ENCODE measurements around the gene IL17REL. TPM values are rescaled to one million over a fixed set of nuclear protein-coding genes. Genes with fewer than 3 reads are reported as not detected.

Gene IL17REL
- total and polyA plus RNA-seq, 2 of the 13 experiments (the other 11 are each of a cell fraction or from before 2014, with no cell fraction given), result not detected

DNA sequence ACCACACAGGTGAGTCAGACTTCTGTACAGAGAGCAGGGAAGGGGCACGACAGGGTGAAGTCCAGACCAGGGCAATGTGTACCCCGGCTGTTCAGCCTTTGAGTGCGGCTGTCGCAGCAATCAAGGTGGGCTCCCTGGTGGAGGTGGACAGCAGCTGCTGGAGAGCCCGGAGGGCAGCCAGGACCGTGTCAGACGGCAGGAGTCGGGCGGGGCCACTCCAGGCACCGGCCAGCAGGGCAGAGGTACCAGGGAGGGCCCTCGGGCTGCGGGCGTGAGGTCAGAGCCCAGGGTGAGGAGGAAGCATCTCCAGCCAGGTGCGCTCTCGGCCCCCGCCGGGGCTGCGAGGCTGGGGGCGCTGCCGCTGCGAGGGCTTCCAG is 52.8 kb downstream of the IL17REL start (continued):
- TF ChIP-seq FUBP1 (CRISPR knock-in tag; IDR thresholded peaks at IDR 0.05; ENCODE audit: borderline replicate concordance) (no peak), ZSCAN31 (CRISPR knock-in tag; IDR thresholded peaks at IDR 0.05; ENCODE audit: low read depth) (no peak), NBN (conservative IDR thresholded peaks at IDR 0.05) (no peak), ZNF841 (CRISPR knock-in tag; IDR thresholded peaks at IDR 0.05; ENCODE audit: borderline replicate concordance) (no peak), KLF12 (CRISPR knock-in tag; IDR thresholded peaks at IDR 0.05; ENCODE audit: borderline replicate concordance) (no peak; the same call in 1 of the 2 replicates), ZGPAT (CRISPR knock-in tag; IDR thresholded peaks at IDR 0.05) (no peak), CCAR2 (optimal IDR thresholded peaks at IDR 0.05; ENCODE audit: low read depth, low read length) (no peak), ZNF552 (CRISPR knock-in tag; IDR thresholded peaks at IDR 0.05; ENCODE audit: borderline replicate concordance) (0 out of 2 replicates have a peak, but pooled peaks have one; percentile 42), CERS6 (CRISPR knock-in tag; IDR thresholded peaks at IDR 0.05) (no peak; the same call in 1 of the 2 replicates), RAD21 (CRISPR knock-in tag; IDR thresholded peaks at IDR 0.05) (peak; percentile 58), SRSF9 (IDR thresholded peaks at IDR 0.05; ENCODE audit: borderline replicate concordance, insufficient read depth, low read depth, low read length, poor library complexity, severe bottlenecking) (no peak), CAMTA2 (CRISPR knock-in tag; IDR thresholded peaks at IDR 0.05; ENCODE audit: borderline replicate concordance) (no peak), PRDM10 (CRISPR knock-in tag; IDR thresholded peaks at IDR 0.05; ENCODE audit: low read depth) (no peak)

Data from HepG2 (cell line).